NCI-H1694 treated with DMSO at 0.1 percent for 48 hours (cell line): Measurements from ENCODE around the gene LYRM9.
"Not testable (repeated sequence)": the region's sequence is repeated elsewhere in the genome, so short reads cannot be mapped to it uniquely, and the experiment has no call there.

Experiments
- DNase-seq: peaks from one replicate; lab custom pipeline; 2025; lab: John Stamatoyannopoulos, UW

The LYRM9 gene

DNA sequence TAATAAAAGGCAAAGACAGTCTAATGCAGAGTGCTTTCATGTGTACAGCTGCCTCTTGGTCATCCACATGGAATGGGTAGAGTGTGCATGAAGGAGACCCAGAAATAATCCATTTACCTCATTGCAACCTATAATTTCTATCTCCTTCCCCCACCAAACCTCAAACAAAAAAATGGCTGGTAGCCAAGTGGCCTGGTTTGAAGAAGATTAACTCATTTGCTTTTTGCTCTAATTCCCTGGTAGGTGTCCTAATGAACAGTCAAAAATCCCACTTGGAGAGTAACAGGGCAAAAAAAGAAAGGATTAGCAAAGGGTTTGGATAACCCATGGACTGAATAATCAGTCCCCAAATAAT is 13.0 kb upstream of the LYRM9 start:
- no peak for DNase-seq

DNA sequence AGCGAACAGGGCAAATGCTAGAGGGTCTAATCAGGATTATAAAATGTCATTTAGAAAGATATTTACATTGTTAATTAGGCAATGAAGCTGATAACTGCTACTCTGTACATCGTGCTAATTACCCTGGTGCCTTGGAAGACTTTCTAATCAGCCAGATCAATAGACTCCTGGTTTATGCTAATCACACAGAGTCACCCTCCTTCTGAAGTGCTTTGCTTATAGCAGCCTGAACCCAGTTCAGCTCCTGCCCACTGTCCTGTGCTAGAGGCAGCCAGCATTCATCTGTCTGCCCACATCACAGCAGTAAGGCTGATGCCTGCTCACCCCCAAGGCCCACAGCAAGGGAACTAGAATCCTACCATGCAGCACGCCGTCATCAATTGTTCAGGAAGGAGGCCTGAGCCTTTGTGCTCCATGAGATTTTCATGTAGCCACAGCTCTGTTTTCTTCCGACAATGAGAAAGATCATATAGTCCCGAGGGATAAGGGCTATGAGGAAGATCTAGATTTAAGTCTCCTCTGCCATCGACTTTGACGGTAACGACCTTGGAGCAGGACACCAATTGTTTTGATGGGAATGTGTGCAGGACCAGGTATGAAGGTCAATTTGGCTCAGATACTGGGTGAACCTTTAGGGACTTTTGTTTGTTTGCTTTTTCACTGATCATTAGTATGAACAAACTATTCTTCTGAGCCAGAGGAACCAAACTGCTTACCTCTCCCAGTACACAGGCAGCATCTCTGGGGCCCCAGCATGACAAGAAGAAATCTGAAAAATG is 12.5 kb upstream of the LYRM9 start:
- DNase-seq = no peak

DNA sequence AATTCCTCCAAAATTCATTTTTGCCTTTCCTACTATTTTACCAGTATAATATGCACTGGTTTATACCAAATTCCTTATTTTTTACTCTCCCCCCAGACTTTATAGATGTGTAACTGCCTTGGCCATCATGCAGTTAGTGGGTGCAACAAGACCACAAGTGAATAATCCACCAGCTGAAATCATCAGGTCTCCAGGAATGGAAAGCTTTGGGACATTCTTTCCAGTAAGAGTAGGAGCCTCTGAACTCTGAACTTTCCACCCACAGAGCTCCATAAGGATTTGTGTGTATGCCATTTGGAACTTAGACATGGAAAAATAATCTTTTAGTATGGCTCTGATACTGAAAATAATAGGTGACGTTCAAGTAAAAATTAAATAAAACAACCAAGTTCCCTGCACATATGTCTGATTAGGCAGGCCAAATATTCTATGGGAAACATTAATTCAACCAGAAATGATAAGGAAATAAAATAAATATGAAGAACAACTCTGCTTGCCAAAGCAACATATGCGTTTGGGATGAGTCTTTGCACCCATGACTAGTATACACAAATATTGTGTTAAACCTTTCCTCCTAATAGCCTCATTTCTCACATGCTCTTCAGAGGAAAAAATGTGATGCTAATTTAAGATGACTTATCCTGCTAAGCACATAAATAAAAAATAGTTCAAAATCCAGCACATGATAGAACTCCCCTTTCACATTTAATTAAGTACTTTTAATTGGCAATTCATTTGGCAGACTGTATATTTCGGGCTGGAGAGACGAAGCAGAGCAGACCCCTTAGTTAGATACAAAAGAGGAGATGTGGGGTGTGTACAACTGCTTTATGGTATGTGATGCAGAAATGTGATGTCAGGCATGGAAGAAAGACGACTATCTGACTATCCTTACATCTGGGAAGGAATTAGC is 11.6 kb upstream of the LYRM9 start:
- peak; percentile 70 for DNase-seq

- DNase-seq = no peak
Observed at GRCh38 chr17:27904114-27904513, 10.9 kb upstream of the LYRM9 start.

DNA sequence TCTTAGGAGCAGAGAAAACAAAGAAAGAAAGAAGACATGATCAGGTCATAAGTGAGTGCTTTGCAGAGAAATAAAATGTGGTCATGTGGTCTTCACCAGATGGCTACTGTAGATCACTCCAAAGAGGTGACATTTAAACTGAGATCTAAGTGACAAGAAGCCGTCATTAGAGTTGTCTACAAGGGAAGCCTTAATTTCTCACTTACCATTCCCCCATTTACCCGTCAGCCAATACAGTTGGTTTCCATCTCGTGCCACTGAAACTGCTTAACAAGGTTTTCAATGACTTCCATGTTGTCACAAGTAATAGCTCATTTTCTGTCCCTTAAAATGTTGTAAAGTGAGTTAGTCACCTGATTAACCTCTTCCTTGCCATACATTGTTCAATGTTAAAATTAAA is 6.4 kb upstream of the LYRM9 start:
- DNase-seq = no peak

GRCh38 chr17:27898096-27898495 is 4.9 kb upstream of the LYRM9 start:
- no peak for DNase-seq

DNA sequence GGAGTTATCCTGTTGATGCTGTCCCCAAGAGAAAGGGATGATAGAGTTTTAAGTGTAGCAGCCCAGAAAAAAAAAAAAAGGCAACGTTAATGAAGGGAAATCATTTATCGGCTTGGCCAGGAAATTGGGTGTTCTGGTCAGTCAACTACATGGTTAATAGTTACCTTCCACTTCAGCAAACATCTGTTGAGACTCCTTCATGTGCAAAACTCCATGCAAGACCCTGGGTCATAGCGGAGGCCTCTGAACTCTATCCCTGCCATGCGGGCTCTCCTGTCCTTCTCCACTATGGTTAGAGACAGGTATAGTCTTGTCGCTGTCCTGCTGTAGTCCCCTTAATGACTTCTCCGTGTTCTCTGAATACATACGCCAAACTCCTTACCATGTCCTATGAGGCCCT is 3.5 kb upstream of the LYRM9 start:
- DNase-seq = no peak

- DNase-seq = no peak
Observed at GRCh38 chr17:27895940-27896535, 2.9 kb upstream of the LYRM9 start.

DNA sequence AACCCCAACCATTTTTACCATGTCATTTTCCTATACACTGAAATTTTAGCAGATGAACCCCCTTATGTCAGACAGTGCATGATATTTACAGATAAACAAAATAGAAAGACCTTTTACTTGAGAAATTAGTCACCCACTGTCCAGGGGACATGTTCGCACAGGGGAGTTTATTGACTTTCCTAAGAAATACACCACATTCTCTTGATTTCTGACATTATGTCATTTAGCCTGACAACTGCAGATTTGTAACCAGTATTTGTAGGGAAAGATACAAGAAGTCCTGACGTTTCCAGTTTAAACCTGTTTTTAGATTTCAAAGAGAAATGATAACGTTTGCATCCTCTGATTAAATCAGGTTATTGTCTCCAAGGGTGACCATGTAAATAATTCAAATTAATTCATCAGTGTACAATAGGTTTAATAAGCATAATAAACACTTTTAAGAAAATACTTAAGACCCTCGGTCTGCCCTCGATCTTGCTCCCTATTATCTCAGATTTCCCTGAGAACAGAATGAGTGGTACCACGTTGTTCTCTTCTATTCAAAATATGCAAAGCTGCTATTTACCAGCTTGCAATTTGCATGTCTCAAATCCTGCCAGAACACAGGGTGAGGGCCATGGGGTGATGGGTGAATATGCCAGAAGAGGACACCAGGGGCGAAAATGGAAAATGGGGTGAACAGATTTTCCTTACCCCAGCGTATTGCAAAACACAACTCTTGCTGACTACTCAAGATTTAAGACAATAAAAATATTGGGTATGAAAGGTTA is 2.1 kb upstream of the LYRM9 start:
- DNase-seq = no peak

GRCh38 chr17:27893841-27894503 is 807 bp upstream of the LYRM9 start:
- no peak for DNase-seq

DNA sequence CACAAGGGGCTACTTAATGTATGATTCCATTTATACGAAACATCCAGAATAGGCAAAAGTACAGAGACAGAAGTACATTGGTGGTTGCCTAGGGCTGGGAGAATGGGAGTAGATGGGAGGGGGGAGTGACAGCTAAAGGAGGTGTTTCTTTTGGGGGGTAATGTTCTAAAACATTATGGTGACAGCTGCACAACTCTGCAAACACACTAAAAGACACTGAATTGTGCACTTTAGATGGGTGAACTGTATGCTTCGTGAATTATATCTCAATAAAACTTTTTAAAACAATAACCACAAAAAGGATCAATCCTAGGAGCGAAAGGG is 661 bp downstream of the LYRM9 start:
- DNase-seq = no peak

DNA sequence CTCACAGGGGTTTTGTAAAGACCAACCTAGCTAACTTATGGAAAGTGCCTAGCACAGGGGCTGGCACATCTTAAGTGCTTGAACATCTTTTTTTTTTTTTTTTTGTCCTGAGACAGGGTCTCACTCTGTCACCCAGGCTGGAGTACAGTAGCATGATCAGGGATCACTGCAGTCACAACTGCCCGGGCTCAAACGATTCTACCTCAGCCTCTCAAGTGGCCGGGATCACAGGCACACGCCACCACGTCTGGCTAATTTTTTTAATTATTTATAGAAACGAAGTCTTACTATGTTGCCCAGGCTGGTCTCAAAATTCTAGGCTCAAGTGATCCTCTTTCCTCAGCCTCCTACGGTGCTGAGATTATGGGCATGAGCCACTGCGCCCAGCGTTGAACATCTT is 1.3 kb downstream of the LYRM9 start:
- no peak for DNase-seq

- DNase-seq = no peak
Observed at GRCh38 chr17:27889711-27890251, 3.4 kb downstream of the LYRM9 start.

DNA sequence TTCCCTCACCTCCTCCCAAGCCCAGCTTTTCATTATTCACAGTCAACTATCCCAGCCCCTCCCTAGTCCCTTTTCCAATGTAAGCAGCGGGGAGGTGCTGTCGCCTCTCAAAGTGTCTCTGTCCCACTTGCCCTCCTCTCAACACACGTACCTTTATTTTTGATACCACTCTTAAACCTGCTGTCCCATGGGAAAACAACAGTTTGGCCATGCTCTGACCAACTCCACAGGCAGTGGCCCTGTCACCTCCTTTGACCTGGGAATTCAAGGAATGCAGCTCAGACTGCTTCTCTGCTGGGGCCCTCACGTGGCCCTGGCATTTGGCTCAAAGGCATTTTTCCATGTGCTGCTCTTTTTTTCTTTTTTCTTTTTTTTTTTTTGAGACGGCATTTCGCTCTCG is 4.2 kb downstream of the LYRM9 start:
- DNase-seq = no peak

DNA sequence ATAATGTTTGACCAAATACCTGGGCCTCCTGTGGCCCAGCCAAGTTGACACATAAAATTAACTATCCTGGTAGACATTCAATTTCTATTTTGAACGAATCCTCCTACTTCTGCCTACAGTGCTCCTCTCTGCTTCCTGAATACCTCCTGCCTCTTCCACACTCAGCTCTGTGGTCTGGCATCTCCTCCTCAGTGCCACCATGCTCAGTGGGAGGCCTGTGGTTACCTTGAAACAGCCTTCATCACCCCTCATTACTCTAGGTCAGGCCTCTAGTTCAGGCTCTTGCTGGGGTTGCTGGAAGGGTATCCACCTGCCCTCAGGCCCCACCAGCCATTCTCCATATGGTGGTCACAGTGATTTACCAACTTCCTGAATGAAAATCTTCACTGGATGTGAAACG is 5.1 kb downstream of the LYRM9 start:
- DNase-seq = no peak

- not testable (repeated sequence) for DNase-seq
Observed at GRCh38 chr17:27886348-27886906, 6.7 kb downstream of the LYRM9 start.

DNA sequence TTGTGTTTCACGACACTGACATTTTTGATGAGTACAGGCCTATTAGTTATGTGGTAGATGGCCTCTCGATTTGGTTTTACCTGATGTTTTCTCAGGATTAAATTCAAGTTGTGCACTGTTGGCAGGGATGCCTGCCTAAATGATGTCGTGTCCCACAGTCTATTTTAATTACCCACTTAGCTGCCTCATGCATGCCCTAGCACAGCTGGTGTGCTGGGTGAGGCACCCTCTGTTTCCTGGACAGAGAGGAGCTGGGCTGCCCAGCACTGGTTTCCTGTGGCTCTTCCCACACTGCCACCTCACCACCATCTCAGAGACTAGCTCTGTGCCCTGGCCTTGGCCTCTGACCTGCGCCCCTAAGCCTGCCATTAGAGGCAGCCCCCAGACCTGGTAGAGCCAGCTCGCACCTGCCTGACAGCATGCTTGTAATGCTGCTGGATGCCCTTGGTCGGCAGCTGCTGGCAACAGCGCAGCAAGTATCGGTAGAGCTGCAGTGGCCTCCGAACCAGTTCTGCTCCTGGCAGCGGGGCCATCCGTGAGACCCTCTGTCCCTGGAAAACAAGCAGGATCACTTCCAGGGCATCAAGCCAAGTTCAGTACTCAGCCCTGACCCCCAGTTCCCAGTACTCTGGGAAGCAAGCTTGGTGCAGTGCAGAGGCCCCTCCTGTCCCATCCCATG is 10.9 kb downstream of the LYRM9 start:
- peak; percentile 50 for DNase-seq

- peak; percentile 69 for DNase-seq
Observed at GRCh38 chr17:27879987-27880608, 13.1 kb downstream of the LYRM9 start.

DNA sequence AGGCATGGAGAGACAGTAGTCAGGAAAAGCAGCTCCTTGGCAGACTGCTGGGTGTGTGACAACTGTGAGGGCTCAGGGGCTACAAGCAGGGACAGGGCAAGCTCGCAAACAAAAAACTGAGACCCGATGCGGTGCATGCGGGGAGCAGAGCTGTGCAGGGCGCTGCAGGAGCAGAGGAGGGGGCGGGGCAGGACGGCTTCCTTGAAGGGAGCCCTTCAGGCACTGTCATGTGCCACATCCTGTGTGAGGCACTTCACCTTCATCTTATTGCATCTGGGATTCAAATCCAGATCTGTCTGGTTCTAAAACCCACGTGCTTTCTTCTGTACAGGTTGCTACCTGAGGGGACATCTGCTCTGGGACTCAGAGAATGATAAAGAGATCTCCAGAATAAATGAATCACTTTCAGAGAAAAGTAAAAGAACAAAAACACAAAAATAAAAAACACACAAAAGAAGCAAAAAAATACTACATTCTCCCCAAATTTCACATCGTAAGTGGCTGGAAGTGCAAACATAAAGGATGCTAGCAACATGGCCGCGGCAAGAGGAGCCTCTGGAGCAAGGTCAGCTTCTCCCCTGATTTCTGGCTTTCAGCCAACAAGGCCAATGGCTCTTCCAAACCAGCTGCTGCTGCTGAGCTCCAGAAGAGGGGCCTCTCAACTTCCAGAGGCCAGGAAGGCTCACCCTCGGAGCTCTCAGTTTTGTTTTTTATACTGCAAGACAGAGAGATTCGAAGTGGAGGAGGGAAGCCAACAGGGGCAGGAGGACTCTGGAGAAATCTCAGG is 14.2 kb downstream of the LYRM9 start:
- no peak for DNase-seq
